ENCODE results near the gene COX19.

COX19 gene

GRCh38 chr7:991729-992656 is 16.6 kb upstream of the COX19 start:
- no peak for DNase-seq (ENCODE audit: low spot score)

- DNase-seq (ENCODE audit: low spot score), result no peak
Observed at GRCh38 chr7:990933-991728, 15.8 kb upstream of the COX19 start.

- no peak for DNase-seq (ENCODE audit: low spot score)
Observed at GRCh38 chr7:990352-990932, 15.1 kb upstream of the COX19 start.

- no peak for DNase-seq (ENCODE audit: low spot score)
Observed at GRCh38 chr7:988963-989529, 13.7 kb upstream of the COX19 start.

GRCh38 chr7:988426-988911 is 13.1 kb upstream of the COX19 start:
- no peak for DNase-seq (ENCODE audit: low spot score)

GRCh38 chr7:987909-988308 is 12.6 kb upstream of the COX19 start:
- DNase-seq (ENCODE audit: low spot score), result no peak

GRCh38 chr7:986766-987751 is 11.7 kb upstream of the COX19 start:
- no peak for DNase-seq (ENCODE audit: low spot score)

- no peak for DNase-seq (ENCODE audit: low spot score)
Observed at GRCh38 chr7:985915-986741, 10.8 kb upstream of the COX19 start.

GRCh38 chr7:985127-985416 is 9.7 kb upstream of the COX19 start:
- no peak for DNase-seq (ENCODE audit: low spot score)

GRCh38 chr7:984361-985126 is 9.2 kb upstream of the COX19 start:
- no peak for DNase-seq (ENCODE audit: low spot score)

GRCh38 chr7:983616-984071 is 8.3 kb upstream of the COX19 start:
- DNase-seq (ENCODE audit: low spot score), result no peak

- DNase-seq (ENCODE audit: low spot score), result no peak
Observed at GRCh38 chr7:983004-983615, 7.8 kb upstream of the COX19 start, which contains the start of gene CYP2W1. TSS of gene CYP2W1 (plus strand) at chr7:983181. CDS start at chr7:983212, 31 bp downstream.

GRCh38 chr7:982511-983003 is 7.2 kb upstream of the COX19 start:
- DNase-seq (ENCODE audit: low spot score), result no peak

- DNase-seq (ENCODE audit: low spot score), result no peak
Observed at GRCh38 chr7:981793-982510, 6.6 kb upstream of the COX19 start.

GRCh38 chr7:979886-980571 is 4.7 kb upstream of the COX19 start:
- peak; percentile 76 for DNase-seq (ENCODE audit: low spot score)

GRCh38 chr7:979151-979550 is 3.8 kb upstream of the COX19 start:
- DNase-seq (ENCODE audit: low spot score), result no peak

- DNase-seq (ENCODE audit: low spot score), result no peak
Observed at GRCh38 chr7:978416-979091, 3.2 kb upstream of the COX19 start.

Data from iPS-NIHi11 (cell line).